SKM-1 treated with dmso at 0.1 percent for 144 hours (cell line): Measurements from ENCODE around the gene PRPH2.

Experiments
- DNase-seq: peaks from one replicate; lab custom pipeline; 2025; ENCODE audit not compliant: unreplicated experiment; lab: John Stamatoyannopoulos, UW

The PRPH2 gene

GRCh38 chr6:42722497-42722896, at the start of gene PRPH2:
TSS of gene PRPH2 (minus strand) at chr6:42722597. CDS start at chr6:42722334, 263 bp downstream.
- no peak for DNase-seq

GRCh38 chr6:42771741-42772100, 49.3 kb upstream of the PRPH2 start:
- DNase-seq, result no peak

GRCh38 chr6:42769836-42770235, 47.4 kb upstream of the PRPH2 start:
- DNase-seq, result no peak

- DNase-seq, result no peak
These were observed 46.7 kb upstream of the PRPH2 start for GRCh38 chr6:42769051-42769450.

- DNase-seq, result no peak
These were observed 43.8 kb upstream of the PRPH2 start for GRCh38 chr6:42766163-42766670.

- DNase-seq, result no peak
These were observed 42.7 kb upstream of the PRPH2 start for GRCh38 chr6:42764911-42765648.

- DNase-seq, result no peak
These were observed 40.6 kb upstream of the PRPH2 start for GRCh38 chr6:42762950-42763349.

GRCh38 chr6:42762426-42762859, 40.0 kb upstream of the PRPH2 start:
- DNase-seq, result no peak

GRCh38 chr6:42761287-42762067, 39.1 kb upstream of the PRPH2 start:
- no peak for DNase-seq

- no peak for DNase-seq
These were observed 36.5 kb upstream of the PRPH2 start for GRCh38 chr6:42758756-42759430.

GRCh38 chr6:42756722-42757121, 34.3 kb upstream of the PRPH2 start:
- DNase-seq, result no peak

GRCh38 chr6:42754759-42755158, 32.4 kb upstream of the PRPH2 start:
- no peak for DNase-seq

GRCh38 chr6:42751055-42751454, 28.7 kb upstream of the PRPH2 start:
- no peak for DNase-seq

- DNase-seq, result no peak
These were observed 26.0 kb upstream of the PRPH2 start for GRCh38 chr6:42748203-42748898.

- peak; percentile 70 for DNase-seq
These were observed 24.3 kb upstream of the PRPH2 start for GRCh38 chr6:42746463-42747391.

GRCh38 chr6:42745640-42746462, 23.5 kb upstream of the PRPH2 start, which contains the start of gene TBCC:
TSS of gene TBCC (minus strand) at chr6:42746103. CDS start at chr6:42746073, 30 bp downstream.
- DNase-seq, result peak; percentile 97

- DNase-seq, result peak; percentile 14
These were observed 22.8 kb upstream of the PRPH2 start for GRCh38 chr6:42745083-42745639.

- DNase-seq, result no peak
These were observed 22.0 kb upstream of the PRPH2 start for GRCh38 chr6:42744351-42744893.
